NCI-H2227 (cell line): ENCODE results near the gene CLHC1.

Experiments
- DNase-seq: peaks from one replicate; lab custom pipeline; 2025; ENCODE audit not compliant: unreplicated experiment; lab: John Stamatoyannopoulos, UW

The CLHC1 gene

GRCh38 chr2:55169915-55170314 lies 62.2 kb downstream of the CLHC1 start:
- no peak for DNase-seq

- DNase-seq, result no peak
These were observed 62.7 kb downstream of the CLHC1 start for GRCh38 chr2:55169359-55169758.

GRCh38 chr2:55168221-55169154 lies 63.6 kb downstream of the CLHC1 start:
- peak; percentile 67 for DNase-seq

GRCh38 chr2:55165626-55166025 lies 66.5 kb downstream of the CLHC1 start:
- no peak for DNase-seq

- DNase-seq, result no peak
These were observed 67.3 kb downstream of the CLHC1 start for GRCh38 chr2:55164534-55165480.

GRCh38 chr2:55163941-55164390 lies 68.1 kb downstream of the CLHC1 start:
- DNase-seq, result no peak

- DNase-seq, result no peak
These were observed 68.8 kb downstream of the CLHC1 start for GRCh38 chr2:55163274-55163721.

GRCh38 chr2:55162284-55163006 lies 69.6 kb downstream of the CLHC1 start:
- no peak for DNase-seq

- DNase-seq, result no peak
These were observed 70.5 kb downstream of the CLHC1 start for GRCh38 chr2:55161295-55162210.

GRCh38 chr2:55160422-55160821 lies 71.7 kb downstream of the CLHC1 start:
- DNase-seq, result peak; percentile 31

GRCh38 chr2:55159752-55160151 lies 72.3 kb downstream of the CLHC1 start:
- DNase-seq, result no peak

GRCh38 chr2:55159037-55159651 lies 72.9 kb downstream of the CLHC1 start:
- peak; percentile 11 for DNase-seq

GRCh38 chr2:55158111-55158814 lies 73.8 kb downstream of the CLHC1 start:
- no peak for DNase-seq

- no peak for DNase-seq
These were observed 74.6 kb downstream of the CLHC1 start for GRCh38 chr2:55157474-55157884.

- no peak for DNase-seq
These were observed 75.1 kb downstream of the CLHC1 start for GRCh38 chr2:55156984-55157383.

- no peak for DNase-seq
These were observed 75.8 kb downstream of the CLHC1 start for GRCh38 chr2:55156326-55156725.

GRCh38 chr2:55155764-55156281 lies 76.3 kb downstream of the CLHC1 start:
- no peak for DNase-seq

GRCh38 chr2:55155206-55155605 lies 76.9 kb downstream of the CLHC1 start:
- no peak for DNase-seq
